Type B pancreatic cell (in vitro differentiated cells): ENCODE results near the gene MNS1. TPM values are rescaled to one million over a fixed set of nuclear protein-coding genes. Genes with fewer than 3 reads are reported as not detected.
"Not testable (repeated sequence)": the region's sequence is repeated elsewhere in the genome, so short reads cannot be mapped to it uniquely, and the experiment has no call there.

Source experiments
- DNase-seq: peaks from one replicate; pipeline ENCODE4 v3.0.0; 2021; ENCODE audit warnings: mixed read lengths; ENCODE audit not compliant: unreplicated experiment; ENCODE audit errors: extremely low spot score
- H3K27ac Mint-ChIP-seq: 2 replicates; pipeline ENCODE4 v1.8.0; 2021; ENCODE audit warnings: mild to moderate bottlenecking, mixed read lengths
- H3K27me3 Mint-ChIP-seq: 2 replicates; pipeline ENCODE4 v1.8.0; 2021; ENCODE audit warnings: mixed read lengths
- H3K36me3 Mint-ChIP-seq: 2 replicates; pipeline ENCODE4 v1.8.0; 2021; ENCODE audit warnings: mixed read lengths
- H3K4me1 Mint-ChIP-seq: one replicate; pipeline ENCODE4 v1.8.0; 2021; ENCODE audit warnings: mixed read lengths; ENCODE audit not compliant: unreplicated experiment
- H3K4me3 Mint-ChIP-seq: 2 replicates; pipeline ENCODE4 v1.8.0; 2021; ENCODE audit warnings: mild to moderate bottlenecking, mixed read lengths
- H3K9me3 Mint-ChIP-seq: 2 replicates; pipeline ENCODE4 v1.8.0; 2021; ENCODE audit warnings: mixed read lengths
- CTCF ChIP-seq: fragments of 200-600 bp; sonication (generic); conservative IDR thresholded peaks from 2 replicates; pipeline ENCODE4 v1.5.0; 2021; ENCODE audit warnings: antibody characterized with exemption, mild to moderate bottlenecking
- total RNA-seq: library from RNA; stranded (reverse); gene quantifications from 2 replicates; pipeline ENCODE4 v1.2.1, GENCODE V29; 2021; ENCODE audit warnings: low replicate concordance

The MNS1 gene
- total RNA-seq, 1 donor from 2014 or later = 9.0 TPM

GRCh38 chr15:56492236-56492635, 27.3 kb upstream of the MNS1 start:
- Mint-ChIP-seq H3K4me3 (no peak overlapping the region), H3K9me3 (peaks cover 4% of the 10 kb centered on the region), H3K27ac (no peak overlapping the region), H3K27me3 (peaks cover 12% of the 10 kb centered on the region), H3K4me1 (peaks cover 11% of the 10 kb centered on the region), H3K36me3 (no peaks in the 10 kb centered on the region)
- DNase-seq = no peak
- TF ChIP-seq CTCF = no peak

GRCh38 chr15:56491110-56491722, 26.3 kb upstream of the MNS1 start:
- Mint-ChIP-seq H3K4me1 (peaks cover 8% of the 10 kb centered on the region), H3K9me3 (no peaks in the 10 kb centered on the region), H3K27ac (no peak overlapping the region), H3K4me3 (no peak overlapping the region), H3K27me3 (peaks cover 10% of the 10 kb centered on the region), H3K36me3 (no peaks in the 10 kb centered on the region)
- no peak for DNase-seq
- TF ChIP-seq CTCF = peak; percentile 93

GRCh38 chr15:56490461-56490860, 25.5 kb upstream of the MNS1 start:
- DNase-seq = no peak
- no peak overlapping the region for H3K27ac Mint-ChIP-seq
- H3K27me3 Mint-ChIP-seq = peaks cover 8% of the 10 kb centered on the region
- TF ChIP-seq CTCF = no peak
- no peaks in the 10 kb centered on the region for H3K9me3 Mint-ChIP-seq
- peaks cover 4% of the 10 kb centered on the region for H3K4me1 Mint-ChIP-seq
- H3K4me3 Mint-ChIP-seq = no peak overlapping the region
- no peaks in the 10 kb centered on the region for H3K36me3 Mint-ChIP-seq

- H3K27me3 Mint-ChIP-seq, H3K36me3 Mint-ChIP-seq, H3K27ac Mint-ChIP-seq, H3K4me3 Mint-ChIP-seq, H3K9me3 Mint-ChIP-seq, DNase-seq, H3K4me1 Mint-ChIP-seq: not testable (repeated sequence)
Observed at GRCh38 chr15:56486206-56486605, 21.3 kb upstream of the MNS1 start.

- not testable (repeated sequence) for H3K27me3 Mint-ChIP-seq, H3K27ac Mint-ChIP-seq, H3K36me3 Mint-ChIP-seq, H3K9me3 Mint-ChIP-seq, DNase-seq, H3K4me3 Mint-ChIP-seq, H3K4me1 Mint-ChIP-seq
Observed at GRCh38 chr15:56485426-56485825, 20.5 kb upstream of the MNS1 start.

GRCh38 chr15:56484287-56484686, 19.4 kb upstream of the MNS1 start:
- DNase-seq = no peak
- no peaks in the 10 kb centered on the region for H3K36me3 Mint-ChIP-seq
- no peak for TF ChIP-seq CTCF
- H3K4me3 Mint-ChIP-seq = no peak overlapping the region
- H3K4me1 Mint-ChIP-seq = no peaks in the 10 kb centered on the region
- no peaks in the 10 kb centered on the region for H3K27me3 Mint-ChIP-seq
- H3K9me3 Mint-ChIP-seq = peaks cover 2% of the 10 kb centered on the region
- no peak overlapping the region for H3K27ac Mint-ChIP-seq

GRCh38 chr15:56475351-56475750, 10.4 kb upstream of the MNS1 start:
- TF ChIP-seq CTCF = no peak
- no peaks in the 10 kb centered on the region for H3K4me1 Mint-ChIP-seq
- peaks cover 6% of the 10 kb centered on the region for H3K9me3 Mint-ChIP-seq
- H3K27ac Mint-ChIP-seq = no peak overlapping the region
- DNase-seq = no peak
- H3K4me3 Mint-ChIP-seq = no peak overlapping the region
- peaks cover 14% of the 10 kb centered on the region for H3K27me3 Mint-ChIP-seq
- no peaks in the 10 kb centered on the region for H3K36me3 Mint-ChIP-seq
